HG03135 (cell line): ENCODE measurements around the gene SKIL.
A peak's percentile ranks its signal among the peaks of the same experiment; 100 is the strongest.

Experiments used
- ATAC-seq: cut with Tn5 transposase; IDR thresholded peaks from one replicate; pipeline ENCODE4 v1.9.1; 2021; ENCODE audit warnings: mild to moderate bottlenecking, moderate library complexity; ENCODE audit not compliant: unreplicated experiment

SKIL gene

GRCh38 chr3:170391108-170391507, 33.6 kb downstream of the SKIL start:
- no peak for ATAC-seq

GRCh38 chr3:170397685-170398084, 40.2 kb downstream of the SKIL start:
- ATAC-seq: no peak

- no peak for ATAC-seq
These were observed 47.6 kb downstream of the SKIL start for GRCh38 chr3:170405101-170405500.

- no peak for ATAC-seq
These were observed 53.0 kb downstream of the SKIL start for GRCh38 chr3:170410428-170411029.

GRCh38 chr3:170413291-170413690, 55.8 kb downstream of the SKIL start:
- ATAC-seq: no peak

- peak; percentile 55 for ATAC-seq
These were observed 56.7 kb downstream of the SKIL start for GRCh38 chr3:170414202-170414663.

GRCh38 chr3:170417090-170417489, 59.6 kb downstream of the SKIL start:
- no peak for ATAC-seq

GRCh38 chr3:170418422-170419398, 61.2 kb downstream of the SKIL start, which contains the start of gene CLDN11:
Gene CLDN11, plus strand, starts transcription at chr3:170418868. Its CDS starts 199 bp downstream, at chr3:170419067.
- no peak for ATAC-seq

- ATAC-seq: no peak
These were observed 62.1 kb downstream of the SKIL start for GRCh38 chr3:170419557-170420087.

- ATAC-seq: no peak
These were observed 62.8 kb downstream of the SKIL start for GRCh38 chr3:170420307-170420821.

- no peak for ATAC-seq
These were observed 63.7 kb downstream of the SKIL start for GRCh38 chr3:170421111-170421641.

- ATAC-seq: no peak
These were observed 64.2 kb downstream of the SKIL start for GRCh38 chr3:170421758-170422157.

GRCh38 chr3:170423001-170423615, 65.6 kb downstream of the SKIL start:
- no peak for ATAC-seq

GRCh38 chr3:170424879-170425278, 67.4 kb downstream of the SKIL start:
- no peak for ATAC-seq

- ATAC-seq: no peak
These were observed 68.2 kb downstream of the SKIL start for GRCh38 chr3:170425491-170426239.

- ATAC-seq: no peak
These were observed 68.8 kb downstream of the SKIL start for GRCh38 chr3:170426240-170426797.

- no peak for ATAC-seq
These were observed 70.6 kb downstream of the SKIL start for GRCh38 chr3:170428095-170428494.

GRCh38 chr3:170429050-170429449, 71.5 kb downstream of the SKIL start:
- ATAC-seq: no peak

GRCh38 chr3:170431054-170431453, 73.5 kb downstream of the SKIL start:
- ATAC-seq: no peak

GRCh38 chr3:170432416-170432815, 74.9 kb downstream of the SKIL start:
- no peak for ATAC-seq
